G401.6 (cell line): ENCODE results near the gene SMARCAL1.
"Not testable (repeated sequence)": the region's sequence is repeated elsewhere in the genome, so short reads cannot be mapped to it uniquely, and the experiment has no call there.

Experiments
- FAIRE-seq: peaks from 2 replicates; lab custom pipeline; 2012; peaks lifted over from hg19 to GRCh38; lab: Jason Lieb, UNC

SMARCAL1 gene

DNA sequence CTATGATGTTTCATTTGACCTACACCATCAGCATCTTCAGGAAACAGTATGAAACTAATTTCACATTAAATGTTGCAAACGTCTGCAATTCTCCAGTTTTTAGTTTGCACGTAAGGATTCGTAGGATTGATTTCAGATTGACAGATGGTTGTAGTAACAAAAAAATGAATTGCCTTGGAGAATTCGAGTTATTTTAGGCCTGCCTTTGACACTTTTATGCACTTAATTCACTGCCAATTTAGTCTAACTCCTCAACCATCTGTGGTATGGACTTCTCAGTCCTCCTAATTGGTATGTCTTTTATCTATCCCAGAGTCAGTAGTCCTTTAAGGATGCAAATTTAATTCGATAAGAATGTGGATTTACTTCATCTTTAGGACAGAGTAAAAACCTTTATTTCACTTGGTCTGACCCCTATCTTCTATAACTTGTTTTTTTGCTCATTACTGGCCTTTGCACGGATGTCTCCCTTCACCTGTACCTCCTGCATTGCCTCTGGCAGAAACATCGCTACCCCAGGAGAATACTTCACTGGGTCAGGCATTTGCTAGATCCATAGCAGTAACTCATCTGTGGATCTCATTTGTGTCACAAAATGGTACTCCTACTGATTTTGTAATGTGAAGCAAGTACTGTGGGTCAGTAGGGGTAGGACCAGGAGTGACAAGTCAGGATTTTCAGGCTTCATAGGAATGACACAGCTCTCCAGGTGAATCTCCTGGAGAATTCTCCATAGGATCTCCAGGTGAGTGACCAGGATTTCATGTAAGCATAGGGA is 90.3 kb downstream of the SMARCAL1 start:
- FAIRE-seq = no peak

DNA sequence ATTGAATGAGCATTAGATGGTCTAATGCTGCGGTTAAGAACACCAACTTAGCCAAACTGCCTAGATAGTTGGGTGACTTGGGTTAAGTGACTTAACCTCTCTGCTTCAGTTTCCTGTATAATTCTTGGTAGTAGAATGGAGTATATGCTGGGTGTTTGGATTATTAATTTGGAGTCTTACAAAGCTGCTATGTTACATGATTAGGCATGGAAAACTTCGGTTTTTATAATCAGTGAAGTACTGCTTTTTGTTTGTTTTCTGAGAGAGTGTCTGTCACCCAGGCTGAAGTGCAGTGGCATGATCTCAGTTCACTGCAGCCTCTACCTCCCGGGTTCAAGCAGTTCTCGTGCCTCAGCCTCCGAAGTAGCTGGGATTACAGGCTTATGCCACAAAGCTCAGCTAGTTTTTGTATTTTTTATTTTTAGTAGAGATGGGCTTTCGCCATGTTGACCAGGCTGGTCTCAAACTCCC is 90.9 kb downstream of the SMARCAL1 start:
- no peak for FAIRE-seq

DNA sequence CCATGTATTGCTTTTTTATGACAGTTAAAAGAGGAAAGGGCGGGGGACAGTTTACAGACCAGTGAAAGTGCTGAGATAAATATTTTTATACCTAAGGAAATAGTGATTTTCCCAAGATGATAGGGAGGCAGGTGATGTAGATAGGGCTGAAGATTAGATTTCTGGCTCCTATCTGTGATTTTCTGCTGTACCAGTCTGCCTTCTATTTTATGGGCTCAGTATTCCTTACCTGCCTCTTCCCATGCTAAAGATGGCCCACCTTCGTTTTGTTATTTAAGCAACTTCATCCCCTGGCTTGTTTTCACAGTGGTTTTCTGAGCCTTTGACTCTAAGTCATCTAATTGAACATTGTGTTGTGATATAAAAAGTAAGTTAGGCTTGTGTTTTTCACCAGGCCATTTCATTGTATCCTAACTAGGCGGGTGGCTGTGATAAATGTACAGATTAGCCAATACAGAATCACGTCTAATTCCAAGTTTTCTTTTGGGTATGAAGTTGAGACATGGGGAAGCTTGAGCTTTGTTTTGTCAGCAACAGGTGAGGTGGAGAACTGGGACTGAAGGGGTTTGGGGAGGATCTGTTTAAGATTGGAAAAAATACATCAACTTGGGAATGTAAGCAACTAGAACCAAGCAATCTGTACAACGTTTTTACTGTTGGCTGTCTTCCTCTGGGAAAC is 91.6 kb downstream of the SMARCAL1 start:
- FAIRE-seq = no peak

DNA sequence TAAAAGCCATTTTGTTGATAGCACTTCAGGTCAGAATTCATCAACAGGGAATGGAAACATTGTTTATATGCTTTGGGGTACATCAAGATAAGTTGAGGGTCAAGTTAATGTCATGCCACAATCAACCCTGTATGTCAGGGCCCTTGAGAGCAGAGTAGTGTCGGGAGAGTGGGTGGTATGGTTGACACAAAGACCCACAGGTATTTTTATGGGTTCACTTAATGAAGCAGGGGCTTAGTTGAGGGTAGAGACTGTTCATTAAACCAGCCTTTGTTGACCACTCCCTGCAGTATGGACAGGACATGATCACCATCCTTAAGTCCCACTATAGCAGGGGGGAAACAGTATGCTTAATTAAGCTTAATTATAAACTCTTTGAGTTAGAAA is 92.1 kb downstream of the SMARCAL1 start:
- no peak for FAIRE-seq

DNA sequence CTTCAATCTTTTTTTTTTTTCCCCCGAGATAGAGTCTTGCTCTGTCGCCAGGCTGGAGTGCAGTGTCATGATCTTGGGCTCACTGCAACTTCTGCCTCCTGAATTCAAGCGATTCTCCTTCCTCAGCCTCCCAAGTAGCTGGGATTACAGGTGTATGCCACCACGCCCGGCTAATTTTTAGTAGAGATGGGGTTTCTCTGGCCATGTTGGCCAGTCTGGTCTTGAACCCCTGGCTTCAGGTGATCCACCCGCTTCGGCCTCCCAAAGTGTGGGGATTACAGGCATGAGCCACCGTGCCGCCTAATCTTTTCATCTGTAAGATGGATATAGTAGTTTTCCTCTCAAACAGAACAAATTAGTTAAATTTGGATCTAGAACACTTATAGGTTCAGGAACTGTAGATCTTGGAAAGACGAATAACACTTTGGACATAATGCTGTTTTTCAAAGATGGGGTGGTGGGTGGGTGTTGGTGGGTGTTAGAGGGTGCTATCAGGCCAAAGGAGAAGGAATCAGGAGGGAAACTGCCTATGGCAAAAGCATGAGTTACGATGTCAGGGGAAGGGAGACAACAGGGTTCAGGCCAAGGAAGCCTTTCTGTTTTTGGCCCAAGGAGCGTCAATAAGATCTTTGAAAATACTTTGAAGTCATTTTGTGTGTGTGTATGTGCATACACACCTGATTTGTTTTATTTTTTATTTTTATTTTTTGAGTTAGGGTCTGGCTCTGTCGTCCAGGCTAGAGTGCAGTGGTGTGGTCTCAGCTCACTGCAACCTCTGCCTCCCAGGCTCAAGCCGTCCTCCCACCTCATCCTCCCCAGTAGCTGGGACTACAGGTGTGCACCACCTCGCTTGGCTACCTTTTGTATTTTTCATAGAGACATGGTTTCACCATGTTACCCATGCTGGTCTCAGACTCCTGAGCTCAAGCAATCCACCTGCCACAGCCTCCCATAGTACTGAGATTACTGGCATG is 93.1 kb downstream of the SMARCAL1 start:
- no peak for FAIRE-seq

DNA sequence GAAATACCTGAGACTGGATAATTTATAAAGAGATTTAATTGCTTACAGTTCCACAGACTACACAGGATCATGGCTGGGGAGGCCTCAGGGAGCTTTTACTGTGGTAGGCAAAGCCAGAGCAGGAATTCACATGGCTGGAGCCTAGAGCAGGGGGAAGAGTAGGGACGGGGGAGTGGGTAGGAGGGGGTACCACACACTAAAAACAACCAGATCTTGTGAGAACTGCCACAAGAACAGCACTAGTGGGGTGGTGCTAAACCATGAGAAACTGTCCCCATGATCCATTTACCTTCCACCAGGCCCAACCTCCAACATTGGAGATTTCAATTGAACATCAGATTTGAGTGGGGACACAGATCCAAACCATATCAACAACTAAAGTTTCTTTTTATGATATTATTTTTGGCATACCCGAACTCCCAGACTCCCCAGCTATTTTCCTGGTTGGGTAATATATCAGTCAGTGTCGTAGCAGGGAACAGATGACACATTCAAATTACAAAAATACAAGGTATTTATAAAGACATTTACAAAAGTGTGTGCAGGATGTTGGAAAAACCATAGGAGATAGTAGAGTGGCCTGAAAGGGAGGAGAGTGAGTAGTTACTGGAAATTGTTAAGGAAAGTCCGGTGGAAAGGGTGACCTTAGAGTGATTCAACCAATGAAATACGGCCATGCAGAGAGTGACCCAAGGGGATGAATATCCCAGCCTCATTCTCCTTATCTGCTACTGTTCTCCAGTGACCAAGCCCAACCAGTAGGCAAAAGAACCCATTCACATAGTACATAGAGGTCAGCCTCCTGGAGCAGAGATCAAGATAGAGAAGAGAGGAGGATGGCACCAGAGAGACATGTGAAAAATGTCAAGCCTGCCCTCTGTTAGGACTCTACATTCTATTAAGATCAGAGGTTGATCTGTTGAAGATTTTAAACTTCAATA is 95.2 kb downstream of the SMARCAL1 start:
- FAIRE-seq = no peak

DNA sequence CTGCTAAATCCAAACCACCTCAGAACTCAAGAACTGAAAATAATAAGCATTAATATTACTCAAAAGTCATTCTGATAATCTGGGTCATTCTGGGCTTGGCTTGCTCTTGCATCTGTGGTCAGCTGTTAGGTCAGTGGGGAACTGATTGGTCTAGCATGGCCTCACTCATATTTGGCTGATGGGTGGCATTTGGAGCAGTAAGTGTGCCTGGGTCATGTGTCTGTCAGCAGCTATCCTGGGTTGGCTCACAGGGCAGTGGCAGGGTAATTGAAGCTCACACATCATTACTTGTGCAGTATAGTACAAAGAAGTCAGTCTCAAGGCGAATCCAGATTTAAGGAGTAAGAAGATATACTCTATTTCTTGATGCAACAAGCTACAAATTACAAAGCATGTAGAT is 95.9 kb downstream of the SMARCAL1 start:
- no peak for FAIRE-seq

DNA sequence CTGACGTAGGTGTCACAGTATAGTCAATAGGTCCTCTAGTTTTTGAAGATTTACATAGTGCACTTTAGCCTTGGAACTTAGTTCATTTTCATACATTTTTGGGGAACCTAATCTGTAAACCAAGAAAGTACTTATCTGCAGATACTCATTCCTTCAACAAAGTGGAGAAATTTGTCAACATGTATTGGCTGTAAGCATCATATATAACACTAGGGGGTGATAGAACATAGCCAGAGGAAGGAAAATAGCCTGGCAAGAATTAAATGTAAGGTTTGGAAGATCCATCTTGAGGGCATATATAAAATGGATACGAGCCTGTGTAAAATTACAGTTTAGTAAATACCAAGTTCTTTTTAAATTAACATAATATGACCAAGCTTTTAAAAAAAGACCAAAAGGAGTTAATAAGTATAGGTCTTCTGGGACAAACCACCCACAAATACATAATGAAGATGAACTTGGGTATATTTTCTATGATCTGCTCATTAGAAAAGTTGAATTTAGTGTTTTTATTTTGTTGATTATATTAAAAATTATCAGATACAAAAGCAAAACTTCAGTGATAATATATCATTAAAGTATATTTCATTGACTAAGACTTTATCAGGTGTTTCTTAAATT is 104.6 kb downstream of the SMARCAL1 start:
- peak; percentile 90 for FAIRE-seq

DNA sequence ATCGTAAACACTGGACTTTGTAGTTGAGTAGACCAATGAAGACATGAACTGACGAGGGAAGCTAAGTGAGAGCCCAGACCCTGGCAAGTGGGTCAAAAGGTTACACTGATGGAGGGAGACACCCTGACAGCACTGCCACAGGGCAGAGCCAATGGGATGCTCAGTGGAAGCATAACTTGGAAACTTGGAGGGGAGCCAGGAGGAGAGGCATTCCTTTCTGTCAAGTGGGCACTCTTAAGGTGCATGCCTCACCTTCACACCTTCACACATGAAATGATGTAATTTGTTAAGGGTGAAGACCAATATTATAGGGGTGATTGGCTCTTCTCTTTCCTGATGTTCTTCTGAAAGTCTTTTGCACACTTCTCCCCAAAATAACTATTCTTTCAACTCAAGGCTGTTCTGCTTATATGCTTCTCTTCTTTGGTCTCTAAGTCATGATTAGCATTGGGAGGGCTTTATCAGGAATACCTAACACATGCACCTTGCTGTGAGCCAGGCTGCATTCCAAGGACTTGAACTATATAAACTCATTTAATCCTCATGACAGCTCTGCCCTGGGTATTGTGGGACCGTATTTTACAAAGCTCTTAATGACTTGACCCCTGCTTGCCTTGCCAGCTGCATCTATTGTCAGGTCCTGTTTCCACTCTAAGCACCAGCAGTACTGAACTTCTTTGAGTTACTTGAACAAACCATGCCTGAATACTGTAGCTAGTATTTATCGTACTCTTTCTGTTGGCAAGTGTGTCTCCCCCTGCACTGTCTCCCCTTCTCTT is 105.4 kb downstream of the SMARCAL1 start:
- no peak for FAIRE-seq

DNA sequence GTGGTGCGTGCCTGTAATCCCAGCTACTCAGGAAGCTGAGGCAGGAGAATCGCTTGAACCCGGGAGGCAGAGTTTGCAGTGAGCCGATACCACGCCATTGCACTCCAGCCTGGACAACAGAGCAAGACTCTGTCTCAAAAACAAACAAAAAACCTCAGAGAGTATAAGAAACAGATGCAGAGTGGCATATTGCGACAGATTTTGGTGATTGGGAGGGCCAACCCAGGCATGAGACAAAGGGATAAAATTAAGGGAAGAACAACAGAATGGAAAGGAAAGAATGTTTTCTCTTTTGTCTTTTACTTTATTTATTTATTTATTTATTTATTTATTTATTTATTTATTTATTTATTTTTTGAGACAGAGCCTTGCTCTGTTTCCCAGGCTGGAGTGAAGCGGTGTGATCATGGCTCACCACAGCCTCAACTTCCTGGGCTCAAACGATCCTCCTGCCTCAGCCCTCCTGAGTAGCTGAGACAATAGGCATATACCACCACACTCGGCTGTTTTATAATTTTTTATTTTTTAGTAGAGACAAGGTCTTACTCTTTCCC is 106.4 kb downstream of the SMARCAL1 start:
- not testable (repeated sequence) for FAIRE-seq

DNA sequence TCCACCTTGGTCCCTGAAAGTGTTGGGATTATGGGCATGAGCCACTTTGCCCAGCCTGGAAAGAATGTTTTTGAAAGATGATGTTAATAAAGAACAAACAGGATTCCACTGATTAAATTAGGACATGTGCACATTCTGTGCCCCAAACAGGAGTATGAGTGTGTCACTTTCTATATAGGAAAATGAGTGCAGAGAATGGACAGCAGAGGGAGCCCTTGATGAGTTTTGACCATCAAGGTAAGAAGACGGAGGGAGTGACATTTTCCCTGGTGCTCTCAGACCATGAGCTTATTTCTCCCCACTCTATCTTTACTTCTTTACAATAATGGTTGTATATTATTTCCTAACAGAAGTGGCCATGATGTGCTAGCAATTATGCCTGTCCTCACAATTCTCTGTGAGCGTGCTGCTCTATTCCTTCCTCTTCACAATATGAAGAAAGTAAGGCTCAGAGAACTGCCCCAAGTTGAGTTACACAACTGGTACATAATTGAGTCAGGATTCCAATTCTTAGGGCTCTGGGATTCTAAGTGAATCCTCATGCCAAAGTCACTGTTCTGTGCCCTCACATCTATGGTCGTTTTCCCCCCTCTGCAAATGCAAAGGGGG is 107.0 kb downstream of the SMARCAL1 start:
- FAIRE-seq = peak; percentile 71

DNA sequence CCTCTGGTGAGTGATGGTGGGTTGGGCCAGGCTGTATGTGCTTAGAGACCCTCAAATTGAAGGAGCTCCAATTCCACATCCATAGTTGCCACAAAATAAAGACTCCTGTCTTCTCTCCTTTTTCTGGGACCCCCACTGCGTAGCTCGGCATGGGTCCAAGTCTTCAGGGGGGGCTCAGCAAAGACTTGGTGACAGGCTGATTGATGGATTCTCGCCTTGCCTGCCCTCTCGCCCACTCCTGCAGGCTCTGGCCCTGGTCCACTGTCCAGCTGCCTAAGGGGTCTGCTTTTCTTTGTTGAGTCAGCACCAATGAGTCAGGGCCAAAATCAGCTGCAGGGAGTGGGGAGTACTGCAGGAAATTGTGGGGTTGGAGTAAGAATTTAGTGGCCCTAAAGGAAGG is 107.8 kb downstream of the SMARCAL1 start:
- FAIRE-seq = no peak

DNA sequence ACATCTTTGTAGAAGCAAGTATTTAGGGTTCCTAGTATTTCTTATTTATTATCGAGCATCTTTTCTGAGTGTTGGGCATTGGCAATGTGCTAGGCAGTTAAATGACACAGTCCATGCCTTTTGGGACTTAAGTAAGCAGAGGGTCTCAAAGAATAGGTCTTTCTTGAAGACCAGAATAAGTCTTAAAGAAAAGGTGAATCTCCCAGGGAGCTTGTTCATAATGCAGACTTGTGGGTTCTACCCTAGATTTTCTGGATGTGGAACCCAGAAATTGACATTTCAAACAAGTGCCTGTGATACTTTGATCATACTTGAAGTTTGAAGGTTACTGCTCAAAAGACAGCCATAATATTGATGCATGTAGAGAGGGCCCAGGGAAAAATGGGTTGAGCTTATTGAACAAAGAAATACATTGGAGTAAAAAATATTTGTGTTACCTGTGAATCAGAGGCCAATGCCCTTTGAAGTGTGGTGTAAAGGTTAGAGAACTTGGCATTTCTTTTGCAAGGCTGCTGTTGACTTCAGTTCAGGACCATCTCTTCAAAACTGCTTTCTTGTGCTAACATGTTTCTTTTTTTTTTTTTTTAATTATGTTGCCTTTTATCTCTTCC is 110.7 kb downstream of the SMARCAL1 start:
- FAIRE-seq = no peak

DNA sequence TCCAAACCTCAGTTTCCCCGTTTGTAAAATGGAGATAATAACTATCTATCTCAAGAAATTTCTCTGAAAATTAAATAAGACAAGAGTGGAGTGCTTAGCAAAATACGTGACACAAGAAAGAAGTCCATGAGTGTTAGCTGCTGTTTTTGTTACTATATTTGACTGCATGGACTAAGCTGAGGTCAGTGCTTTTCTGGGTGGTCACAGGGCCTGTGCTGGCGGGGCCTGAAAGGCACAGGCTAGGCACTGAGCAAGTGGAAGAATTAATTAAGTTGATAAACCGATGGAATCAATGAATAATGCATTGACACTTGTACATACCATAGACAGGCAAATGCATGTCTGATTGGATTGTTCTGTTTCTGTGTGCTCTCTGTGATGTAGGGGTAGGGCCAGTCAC is 113.7 kb downstream of the SMARCAL1 start:
- no peak for FAIRE-seq

DNA sequence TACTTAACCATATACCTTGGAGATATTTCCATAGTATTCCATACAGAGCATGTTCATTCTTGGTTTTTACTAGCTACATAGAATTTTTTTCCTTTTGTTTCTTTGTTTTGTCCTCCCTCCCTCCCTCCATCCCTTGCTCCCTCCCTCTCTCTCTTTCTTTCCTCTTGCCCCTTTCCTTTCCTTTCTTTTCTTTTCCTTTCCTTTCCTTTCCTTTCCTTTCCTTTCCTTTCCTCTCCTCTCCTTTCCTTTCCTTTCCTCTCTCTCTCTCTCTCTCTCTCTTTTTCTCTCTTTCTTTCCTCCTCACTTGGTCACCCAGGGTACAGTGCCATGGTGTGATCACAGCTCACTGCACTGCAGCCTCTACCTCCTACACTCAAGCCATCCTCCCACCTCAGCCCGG is 114.7 kb downstream of the SMARCAL1 start:
- FAIRE-seq = no peak

DNA sequence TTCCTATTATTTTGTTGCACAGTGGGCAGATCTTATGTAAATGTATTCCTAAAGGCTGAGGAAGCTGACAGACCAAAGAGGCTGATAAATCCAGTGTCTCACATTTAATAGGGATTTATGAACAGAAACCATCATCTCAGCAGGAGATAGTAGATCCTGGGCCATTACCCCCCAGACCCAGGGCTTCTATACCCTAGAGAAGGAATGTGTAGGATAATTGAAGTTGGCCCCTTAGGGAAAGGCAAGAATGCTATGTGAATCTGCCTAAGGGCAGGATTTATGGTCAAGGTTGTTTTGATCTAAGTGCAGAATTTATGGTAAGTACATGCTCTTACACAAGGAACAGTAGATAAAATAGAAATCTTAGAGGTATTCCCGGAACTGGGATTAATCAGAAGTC is 115.3 kb downstream of the SMARCAL1 start:
- FAIRE-seq = no peak

DNA sequence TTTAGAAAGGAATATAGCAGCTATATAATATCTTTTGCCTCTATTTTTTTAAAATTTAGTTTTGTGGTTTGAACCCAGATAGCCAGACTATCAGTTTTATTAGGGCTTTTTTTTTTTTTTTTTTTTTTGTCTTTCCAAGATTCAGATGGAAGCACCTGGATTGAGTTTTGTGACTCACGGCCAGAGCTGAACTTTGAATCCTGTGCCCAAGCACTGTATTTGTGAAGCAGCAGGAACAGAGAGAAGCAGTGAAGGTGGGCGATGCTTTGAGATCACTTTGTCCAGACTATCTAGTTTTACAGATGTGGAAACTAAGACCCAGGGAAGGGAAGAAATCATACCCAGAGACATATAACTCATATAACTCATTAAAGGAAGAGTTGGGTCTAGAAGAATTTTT is 120.3 kb downstream of the SMARCAL1 start:
- no peak for FAIRE-seq
